HCT116 (cell line): ENCODE measurements around the gene CAPN13. TPM values are rescaled to one million over a fixed set of nuclear protein-coding genes. Genes with fewer than 3 reads are reported as not detected.

Source experiments
- ATAC-seq: fragments of 200-7000 bp; cut with Tn5 transposase; 2 replicates; pipeline ENCODE4 v1.9.1; 2020; ENCODE audit warnings: mild to moderate bottlenecking, moderate library complexity
- BruUV-seq: library from RNA; stranded (reverse); fragments of 400-500 nt; replicated peaks from 2 replicates; lab custom pipeline; 2021; lab: Mats Ljungman, UMichigan
- CTCF ChIA-PET: fragments of 300-600 bp; sonication (Branson Sonifier 250); formaldehyde crosslinking; loops from one replicate; lab custom pipeline; 2021; ENCODE audit warnings: antibody characterized with exemption; lab: Charles Lee
- POLR2A ChIA-PET: fragments of 300-600, 350-600 bp; sonication (Branson Sonifier 250); formaldehyde crosslinking; loops from one replicate; lab custom pipeline; 2021; ENCODE audit warnings: antibody characterized with exemption; lab: Charles Lee
- RAD21 ChIA-PET, 2 experiments: fragments of 300-600 bp; sonication (Branson Sonifier 250); formaldehyde crosslinking; loops; one replicate each; lab custom pipeline; 2023; ENCODE audit warnings: low total read pairs in 2 of 2; ENCODE audit not compliant: uncharacterized antibody in 2 of 2, unreplicated experiment in 2 of 2, low non-redundant PET in 1 of 2; lab: Charles Lee
- DNase-seq: peaks from one replicate; pipeline ENCODE4 v3.0.0-alpha.2; 2010; ENCODE audit warnings: low read depth, low spot score
- H2AFZ ChIP-seq: fragments of 200-600 bp; shearing (Covaris generic), sonication (generic); 2 replicates; pipeline ENCODE4 v1.6.1; 2017; ENCODE audit warnings: low read depth, mixed run types, mixed read lengths, antibody characterized with exemption, low read length; ENCODE audit not compliant: poor library complexity, severe bottlenecking
- H3K27ac ChIP-seq: 2 replicates; pipeline ENCODE4 v1.5.1; 2012; ENCODE audit warnings: low read depth, low read length
- H3K27me3 ChIP-seq: fragments of 200-600 bp; sonication (generic); 2 replicates; pipeline ENCODE4 v1.6.1; 2016; ENCODE audit warnings: mixed run types, low read length, mixed read lengths; ENCODE audit not compliant: insufficient read depth
- H3K36me3 ChIP-seq, 2 experiments: fragments of 200-500 bp in 1 of 2; fragments of 200-600 bp in 1 of 2; sonication (Bioruptor generic) in 1 of 2; sonication (generic) in 1 of 2; 2 replicates each; pipeline versions ENCODE4 v1.5.1 to v1.6.1; 2014 to 2016; ENCODE audit warnings: low read length in 2 of 2, inconsistent platforms in 1 of 2, mixed read lengths in 1 of 2, mixed run types in 1 of 2; ENCODE audit not compliant: insufficient read depth in 2 of 2, control insufficient read depth in 1 of 2
- H3K4me1 ChIP-seq, 2 experiments: fragments of 200-600 bp in 1 of 2; sonication (generic) in 1 of 2; 2 replicates each; pipeline versions ENCODE4 v1.5.1 to v1.6.1; 2012 to 2017; ENCODE audit warnings: low read length in 2 of 2, inconsistent platforms in 1 of 2, mild to moderate bottlenecking in 1 of 2, mixed read lengths in 1 of 2, mixed run types in 1 of 2, moderate library complexity in 1 of 2; ENCODE audit not compliant: insufficient read depth in 2 of 2, control insufficient read depth in 1 of 2
- H3K4me2 ChIP-seq: fragments of 200-600 bp; sonication (generic); 2 replicates; pipeline ENCODE4 v1.6.1; 2017; ENCODE audit warnings: mixed run types, low read length, mixed read lengths
- H3K4me3 ChIP-seq, 2 experiments: fragments of 200-600 bp in 1 of 2; sonication (generic) in 1 of 2; replicated peaks in 1 of 2; 2 replicates each; pipeline ENCODE4 v1.5.1; 2011 to 2016; ENCODE audit warnings: low read length in 2 of 2, control low read depth in 1 of 2, low read depth in 1 of 2, mild to moderate bottlenecking in 1 of 2, mixed read lengths in 1 of 2, mixed run types in 1 of 2
- H3K79me2 ChIP-seq: fragments of 200-600 bp; sonication (generic); 2 replicates; pipeline ENCODE4 v1.6.1; 2017; ENCODE audit warnings: mild to moderate bottlenecking, mixed run types, low read length, moderate library complexity, mixed read lengths; ENCODE audit not compliant: insufficient read depth
- H3K9ac ChIP-seq: fragments of 200-600 bp; sonication (generic); 2 replicates; pipeline ENCODE4 v1.6.1; 2016; ENCODE audit warnings: low read length, mixed read lengths
- H3K9me2 ChIP-seq: fragments of 200-600 bp; sonication (generic), shearing (Covaris generic); 2 replicates; pipeline ENCODE4 v1.6.1; 2017; ENCODE audit warnings: mixed run types, mild to moderate bottlenecking, moderate library complexity; ENCODE audit not compliant: insufficient read depth
- H3K9me3 ChIP-seq, 2 experiments: fragments of 200-500 bp in 1 of 2; fragments of 200-600 bp in 1 of 2; sonication (Bioruptor generic) in 1 of 2; sonication (generic) in 1 of 2; 2 replicates each; pipeline ENCODE4 v1.6.1; 2014 to 2017; ENCODE audit warnings: low read length in 2 of 2, mixed read lengths in 2 of 2, inconsistent platforms in 1 of 2, low read depth in 1 of 2, mild to moderate bottlenecking in 1 of 2, mixed run types in 1 of 2, moderate library complexity in 1 of 2; ENCODE audit not compliant: control insufficient read depth in 1 of 2, insufficient read depth in 1 of 2
- H4K20me1 ChIP-seq: fragments of 200-600 bp; sonication (generic), shearing (Covaris generic); 2 replicates; pipeline ENCODE4 v1.6.1; 2017; ENCODE audit warnings: mixed run types, mild to moderate bottlenecking, moderate library complexity; ENCODE audit not compliant: insufficient read depth
- CBX3 ChIP-seq: IDR thresholded peaks from 2 replicates; pipeline ENCODE4 v1.6.1; 2012; ENCODE audit warnings: low read depth
- CEBPB ChIP-seq: IDR thresholded peaks from 2 replicates; pipeline ENCODE4 v1.6.1; 2012; ENCODE audit warnings: low read depth
- CTCF ChIP-seq, 3 experiments: fragments of 200-600 bp in 1 of 3; sonication (generic) in 1 of 3; IDR thresholded peaks in 2 of 3; conservative IDR thresholded peaks in 1 of 3; 2 replicates each; pipeline ENCODE4 v1.5.1; 2012 to 2017; ENCODE audit warnings: low read depth in 2 of 3, low read length in 2 of 3, antibody characterized with exemption in 1 of 3, borderline replicate concordance in 1 of 3, control low read depth in 1 of 3, mild to moderate bottlenecking in 1 of 3, mixed read lengths in 1 of 3, mixed run types in 1 of 3, moderate library complexity in 1 of 3; ENCODE audit not compliant: insufficient read depth in 1 of 3
- EGR1 ChIP-seq: IDR thresholded peaks from 2 replicates; pipeline ENCODE4 v1.6.1; 2012; ENCODE audit warnings: low read depth
- ELF1 ChIP-seq: IDR thresholded peaks from 2 replicates; pipeline ENCODE4 v1.6.1; 2012; ENCODE audit warnings: low read depth, borderline replicate concordance
- EZH2 ChIP-seq: fragments of 200-600 bp; sonication (generic); IDR thresholded peaks from 2 replicates; pipeline ENCODE4 v1.6.1; 2017; ENCODE audit warnings: antibody characterized with exemption, mixed run types
- EZH2phosphoT487 ChIP-seq: fragments of 200-600 bp; IDR thresholded peaks from 2 replicates; pipeline ENCODE4 v1.6.1; 2018; ENCODE audit warnings: antibody characterized with exemption, borderline replicate concordance
- POLR2A ChIP-seq: IDR thresholded peaks from 2 replicates; pipeline ENCODE4 v1.7.0; 2011; ENCODE audit warnings: borderline replicate concordance; ENCODE audit not compliant: insufficient read depth, insufficient read length; ENCODE audit errors: extremely low read depth
- REST ChIP-seq: IDR thresholded peaks from 2 replicates; pipeline ENCODE4 v1.6.1; 2012; ENCODE audit warnings: low read depth
- SP1 ChIP-seq: IDR thresholded peaks from 2 replicates; pipeline ENCODE4 v1.6.1; 2012; ENCODE audit warnings: low read depth
- ZBTB33 ChIP-seq: IDR thresholded peaks from 2 replicates; pipeline ENCODE4 v1.6.1; 2011; ENCODE audit warnings: mild to moderate bottlenecking, low read length, moderate library complexity; ENCODE audit not compliant: insufficient replicate concordance; ENCODE audit errors: extremely low read depth
- ZNF274 ChIP-seq: fragments of 200-500 bp; sonication (Bioruptor generic); IDR thresholded peaks from 2 replicates; pipeline ENCODE4 v1.6.1; 2014; ENCODE audit warnings: mild to moderate bottlenecking, low read depth, low read length, inconsistent platforms
- intact Hi-C: fragments of 100-400 bp; cut with micrococcal nuclease; formaldehyde crosslinking; loops from 2 replicates; pipeline ENCODE4 v1.10.0; 2022
- total RNA-seq: library from RNA; stranded (reverse); gene quantifications from one replicate; pipeline ENCODE4 v1.2.1, GENCODE V29; 2021; ENCODE audit not compliant: unreplicated experiment

The CAPN13 gene
- total RNA-seq, 1 experiment from 2014 or later, result 0.25 TPM

- TF ChIP-seq REST, result no peak
Measured at GRCh38 chr2:30768708-30769480, 38.4 kb downstream of the CAPN13 start (continued).

GRCh38 chr2:30768036-30768686 is 39.1 kb downstream of the CAPN13 start:
- H3K36me3 ChIP-seq, result no peaks in the 10 kb centered on the region
- H4K20me1 ChIP-seq, result no peaks in the 10 kb centered on the region
- H3K79me2 ChIP-seq, result no peaks in the 10 kb centered on the region
- no peak overlapping the region for H3K4me3 ChIP-seq
- ATAC-seq (no peak), DNase-seq (no peak)
- no peaks in the 10 kb centered on the region for H3K9me2 ChIP-seq
- RAD21 ChIA-PET, result no interaction called here
- H3K9ac ChIP-seq, result no peak overlapping the region
- no peaks in the 10 kb centered on the region for H3K9me3 ChIP-seq
- no peaks in the 10 kb centered on the region for H3K4me1 ChIP-seq
- peaks cover 48% of the 10 kb centered on the region for H3K27me3 ChIP-seq
- POLR2A ChIA-PET, result no interaction called here
- CTCF ChIA-PET, result no interaction called here
- BruUV-seq, result no TSS peak
- H3K27ac ChIP-seq, result no peak overlapping the region
- H2AFZ ChIP-seq, result no peak overlapping the region
- intact Hi-C loops, result no loop called here
- no peak overlapping the region for H3K4me2 ChIP-seq
- TF ChIP-seq ELF1, result no peak
- no peak for TF ChIP-seq POLR2A
- no peak for TF ChIP-seq CEBPB
- TF ChIP-seq CBX3, result no peak
- no peak for TF ChIP-seq SP1
- TF ChIP-seq CTCF (IDR thresholded peaks at IDR 0.05 in 2 of 3, conservative IDR thresholded peaks at IDR 0.05 in 1 of 3; ENCODE audit: borderline replicate concordance in 1 of 3, insufficient read depth in 1 of 3, low read depth in 2 of 3, low read length in 2 of 3), result no peak
- no peak for TF ChIP-seq EZH2
- TF ChIP-seq ZNF274, result no peak
- no peak for TF ChIP-seq ZBTB33
- TF ChIP-seq EZH2phosphoT487, result no peak
- TF ChIP-seq EGR1, result no peak
